Activated CD8-positive, alpha-beta memory T cell treated with anti-CD3 and anti-CD28 coated beads, Interleukin-2, amount 50 U/mL, for 48 hours (primary cell): Measurements from ENCODE around the gene ZNF684.

Source experiments
- DNase-seq: peaks from one replicate; pipeline ENCODE4 v3.0.0-alpha.2; 2020

ZNF684 gene

GRCh38 chr1:40575336-40575735 lies 43.9 kb downstream of the ZNF684 start:
- no peak for DNase-seq

DNA sequence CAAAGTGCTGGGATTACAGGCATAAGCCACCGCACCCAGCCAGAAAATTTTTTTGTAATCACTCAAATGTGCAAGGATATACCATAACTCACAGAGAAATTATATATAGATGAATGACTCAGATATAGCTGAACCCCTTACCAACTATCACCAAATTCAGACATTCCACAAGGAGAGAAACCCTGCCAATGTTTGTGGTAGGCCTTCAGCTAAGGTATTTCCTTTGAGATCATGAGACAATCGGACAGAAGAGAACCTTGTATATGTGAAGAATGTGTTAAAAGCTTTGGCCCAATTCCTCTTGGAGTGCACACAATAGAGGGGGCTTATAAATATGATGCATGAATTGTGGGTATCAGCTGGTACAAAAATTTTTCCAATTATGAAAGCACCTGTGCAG lies 50.7 kb downstream of the ZNF684 start:
- DNase-seq = no peak

DNA sequence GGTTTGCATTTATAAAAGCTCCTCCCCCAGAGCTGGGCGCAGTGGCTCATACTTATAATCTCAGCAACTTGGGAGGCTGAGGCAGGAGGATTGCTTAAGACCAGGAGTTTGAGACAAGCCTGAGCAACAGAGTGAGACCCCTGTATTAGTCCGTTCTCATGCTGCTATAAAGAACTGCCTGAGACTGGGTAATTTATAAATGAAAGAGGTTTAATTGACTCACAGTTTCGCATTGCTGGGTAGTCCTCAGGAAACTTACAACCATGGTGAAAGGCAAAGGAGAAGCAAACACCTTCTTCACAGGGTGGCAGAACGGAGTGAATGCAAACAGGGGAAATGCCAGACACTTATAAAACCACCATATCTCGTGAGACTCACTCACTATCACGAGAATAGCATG lies 52.5 kb downstream of the ZNF684 start:
- DNase-seq = no peak

DNA sequence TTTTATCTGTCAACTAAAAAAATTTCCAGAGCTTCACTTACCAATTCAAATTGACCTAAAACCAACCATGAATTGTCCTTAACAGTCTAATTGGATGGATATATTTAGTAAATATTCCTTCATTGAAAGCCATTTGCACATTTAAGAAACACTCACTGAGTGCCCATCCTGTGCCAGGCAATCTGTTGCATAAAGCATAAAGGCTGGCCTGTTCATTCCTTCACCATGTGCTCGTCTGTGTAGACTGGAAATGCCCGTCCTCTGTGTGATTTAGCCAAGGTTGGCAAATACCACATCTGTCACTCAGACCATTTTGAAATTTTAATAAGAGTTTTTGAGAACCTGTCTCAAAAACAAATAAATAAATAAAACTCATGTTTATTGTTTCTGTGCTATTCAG lies 57.1 kb downstream of the ZNF684 start:
- no peak for DNase-seq

- DNase-seq = no peak
These were observed 60.8 kb downstream of the ZNF684 start for GRCh38 chr1:40592107-40592803.

- DNase-seq = no peak
These were observed 62.2 kb downstream of the ZNF684 start for GRCh38 chr1:40593449-40594186.

GRCh38 chr1:40594187-40594531 lies 62.7 kb downstream of the ZNF684 start:
- no peak for DNase-seq

GRCh38 chr1:40595623-40596022 lies 64.2 kb downstream of the ZNF684 start:
- no peak for DNase-seq
